ENCODE data around the gene AOAH. TPM values are rescaled to one million over a fixed set of nuclear protein-coding genes. Genes with fewer than 3 reads are reported as not detected.

Gene AOAH
- total and polyA plus RNA-seq, 2 of the 13 experiments (the other 11 are each of a cell fraction or from before 2014, with no cell fraction given): not detected

GRCh38 chr7:36690041-36690440 lies 34.3 kb downstream of the AOAH start (continued):
- no peak for TF ChIP-seq ZNF776 (CRISPR knock-in tag; IDR thresholded peaks at IDR 0.05)

- POLR2A ChIA-PET: no interaction called here
- intact Hi-C loops (cut with micrococcal nuclease; ENCODE audit: unreplicated experiment) (no loop called here), in situ Hi-C loops (cut with HindIII; ENCODE audit: extremely low pct_ligation_motif_present, low pct_unique_long_range_greater_than_20kb) (no loop called here)
- Histone ChIP-seq H3K4me2 (ENCODE audit: low read depth, low read length) (no peak overlapping the region), H3K9ac (ENCODE audit: insufficient read depth, low read depth, low read length) (no peak overlapping the region), H3K4me3 (replicated peaks in 1 of 3; ENCODE audit: insufficient read depth in 1 of 3, low read depth in 2 of 3, low read length in 3 of 3) (no peak overlapping the region), H4K20me1 (ENCODE audit: insufficient read depth, low read length) (no peaks in the 10 kb centered on the region), H2AFZ (ENCODE audit: low read length) (no peak overlapping the region), H3K9me3 (ENCODE audit: low read length) (no peaks in the 10 kb centered on the region), H3K79me2 (ENCODE audit: insufficient read depth, low read length) (no peaks in the 10 kb centered on the region), H3K27me3 (ENCODE audit: control insufficient read depth in 1 of 2, insufficient read depth in 2 of 2, low read length in 2 of 2) (no peaks in the 10 kb centered on the region; a peak in 1 of 5 replicates), H3K36me3 (replicated peaks in 1 of 2; ENCODE audit: control insufficient read depth in 1 of 2, insufficient read depth in 2 of 2, low read length in 2 of 2) (no peaks in the 10 kb centered on the region), H3K27ac (ENCODE audit: extremely low read length, insufficient read depth, low read length) (no peak overlapping the region), H3K4me1 (ENCODE audit: insufficient read depth, low read length) (no peaks in the 10 kb centered on the region)
- CTCF ChIA-PET (ENCODE audit: low intra/inter-chr PET ratio, low total read pairs): no interaction called here
- FAIRE-seq: no peak
- no TSS peak for BruUV-seq (replicated peaks)
- WGBS (ENCODE audit: low lambda C conversion rate): 3% methylated on average over 5 of the region's 5 CpGs
- no peak for TF ChIP-seq SP2 (CRISPR knock-in tag; IDR thresholded peaks at IDR 0.05)
- DNase-seq (ENCODE audit: low spot score): no peak
- no peak for ATAC-seq
These were observed 37.8 kb downstream of the AOAH start for GRCh38 chr7:36686499-36686898.

- 47% methylated on average over 3 of the region's 3 CpGs for WGBS (ENCODE audit: low lambda C conversion rate)
- H3K4me1 ChIP-seq (ENCODE audit: insufficient read depth, low read length): no peaks in the 10 kb centered on the region
- POLR2A ChIA-PET: no interaction called here
- no peak overlapping the region for H3K4me2 ChIP-seq (ENCODE audit: low read depth, low read length)
- ATAC-seq: no peak
- H3K9me3 ChIP-seq (ENCODE audit: low read length): no peaks in the 10 kb centered on the region
- no peak overlapping the region for H3K27ac ChIP-seq (ENCODE audit: extremely low read length, insufficient read depth, low read length)
- no peaks in the 10 kb centered on the region for H3K36me3 ChIP-seq (replicated peaks in 1 of 2; ENCODE audit: control insufficient read depth in 1 of 2, insufficient read depth in 2 of 2, low read length in 2 of 2)
- H2AFZ ChIP-seq (ENCODE audit: low read length): no peak overlapping the region
- no peak overlapping the region for H3K4me3 ChIP-seq (replicated peaks in 1 of 3; ENCODE audit: insufficient read depth in 1 of 3, low read depth in 2 of 3, low read length in 3 of 3)
- H3K79me2 ChIP-seq (ENCODE audit: insufficient read depth, low read length): no peaks in the 10 kb centered on the region
- FAIRE-seq: no peak
- in situ Hi-C loops (cut with HindIII; ENCODE audit: extremely low pct_ligation_motif_present, low pct_unique_long_range_greater_than_20kb) (no loop called here), intact Hi-C loops (cut with micrococcal nuclease; ENCODE audit: unreplicated experiment) (no loop called here)
- no peaks in the 10 kb centered on the region for H3K27me3 ChIP-seq (ENCODE audit: control insufficient read depth in 1 of 2, insufficient read depth in 2 of 2, low read length in 2 of 2)
- CTCF ChIA-PET (ENCODE audit: low intra/inter-chr PET ratio, low total read pairs): no interaction called here
- DNase-seq (ENCODE audit: low spot score): no peak
- BruUV-seq (replicated peaks): no TSS peak
- no peaks in the 10 kb centered on the region for H4K20me1 ChIP-seq (ENCODE audit: insufficient read depth, low read length)
- no peak overlapping the region for H3K9ac ChIP-seq (ENCODE audit: insufficient read depth, low read depth, low read length)
- no peak for TF ChIP-seq ARID3A (IDR thresholded peaks at IDR 0.05; ENCODE audit: low read depth, low read length)
- TF ChIP-seq RARG (CRISPR knock-in tag; IDR thresholded peaks at IDR 0.05; ENCODE audit: low read depth): no peak
- no peak for TF ChIP-seq ZNF556 (CRISPR knock-in tag; IDR thresholded peaks at IDR 0.05; ENCODE audit: borderline replicate concordance)
- TF ChIP-seq CBX5 (CRISPR knock-in tag; IDR thresholded peaks at IDR 0.05; ENCODE audit: borderline replicate concordance): no peak
- no peak for TF ChIP-seq HINFP (CRISPR knock-in tag; IDR thresholded peaks at IDR 0.05; ENCODE audit: low read depth)
- no peak for TF ChIP-seq CHD4 (IDR thresholded peaks at IDR 0.05; ENCODE audit: borderline replicate concordance, low read length)
- TF ChIP-seq RFXAP (CRISPR knock-in tag; IDR thresholded peaks at IDR 0.05; ENCODE audit: borderline replicate concordance): no peak
- TF ChIP-seq MAZ (IDR thresholded peaks at IDR 0.05; ENCODE audit: borderline replicate concordance, low read depth, low read length): no peak
- TF ChIP-seq MAZ (CRISPR knock-in tag; IDR thresholded peaks at IDR 0.05; ENCODE audit: low read depth): no peak
- TF ChIP-seq XRCC5 (optimal IDR thresholded peaks at IDR 0.05; ENCODE audit: low read length): no peak
- TF ChIP-seq ZNF292 (CRISPR knock-in tag; IDR thresholded peaks at IDR 0.05; ENCODE audit: borderline replicate concordance, low read depth): no peak
These were observed 39.3 kb downstream of the AOAH start for GRCh38 chr7:36684954-36685353.

Measured in HepG2 (cell line).